HG03108 (cell line): ENCODE measurements around the gene MICALL1.

ENCODE experiments used
- ATAC-seq: cut with Tn5 transposase; IDR thresholded peaks from one replicate; pipeline ENCODE4 v1.9.1; 2021; ENCODE audit warnings: moderate library complexity; ENCODE audit not compliant: unreplicated experiment

MICALL1 gene

GRCh38 chr22:37906364-37907008 is 389 bp downstream of the MICALL1 start:
- ATAC-seq, result peak; percentile 20

- ATAC-seq, result no peak
Observed at GRCh38 chr22:37907036-37907954, 1.2 kb downstream of the MICALL1 start.

GRCh38 chr22:37909766-37910165 is 3.7 kb downstream of the MICALL1 start:
- no peak for ATAC-seq

- no peak for ATAC-seq
Observed at GRCh38 chr22:37910890-37911672, 5.0 kb downstream of the MICALL1 start.

- ATAC-seq, result no peak
Observed at GRCh38 chr22:37911697-37912096, 5.6 kb downstream of the MICALL1 start.

GRCh38 chr22:37912171-37912570 is 6.1 kb downstream of the MICALL1 start:
- ATAC-seq, result no peak

- no peak for ATAC-seq
Observed at GRCh38 chr22:37913233-37913721, 7.2 kb downstream of the MICALL1 start.

- ATAC-seq, result no peak
Observed at GRCh38 chr22:37916311-37916710, 10.2 kb downstream of the MICALL1 start.

GRCh38 chr22:37917874-37918548 is 11.9 kb downstream of the MICALL1 start:
- no peak for ATAC-seq

GRCh38 chr22:37918580-37919270 is 12.6 kb downstream of the MICALL1 start:
- no peak for ATAC-seq

GRCh38 chr22:37920126-37920525 is 14.0 kb downstream of the MICALL1 start:
- no peak for ATAC-seq

GRCh38 chr22:37922191-37922590 is 16.1 kb downstream of the MICALL1 start:
- ATAC-seq, result no peak

- no peak for ATAC-seq
Observed at GRCh38 chr22:37923927-37924326, 17.8 kb downstream of the MICALL1 start.

- ATAC-seq, result no peak
Observed at GRCh38 chr22:37924386-37925065, 18.4 kb downstream of the MICALL1 start.

GRCh38 chr22:37925330-37925729 is 19.2 kb downstream of the MICALL1 start:
- no peak for ATAC-seq

GRCh38 chr22:37925767-37926166 is 19.7 kb downstream of the MICALL1 start:
- no peak for ATAC-seq

GRCh38 chr22:37926358-37926757 is 20.3 kb downstream of the MICALL1 start:
- ATAC-seq, result no peak

- ATAC-seq, result no peak
Observed at GRCh38 chr22:37926771-37927636, 20.9 kb downstream of the MICALL1 start.

- no peak for ATAC-seq
Observed at GRCh38 chr22:37927637-37927936, 21.5 kb downstream of the MICALL1 start.
